ENCODE measurements around the gene SLFN11. TPM values are rescaled to one million over a fixed set of nuclear protein-coding genes. Genes with fewer than 3 reads are reported as not detected.

SLFN11 gene
- total RNA-seq, 2 experiments from 2014 or later = 95.8 to 106 TPM

GRCh38 chr17:35345445-35345925 lies 27.9 kb downstream of the SLFN11 start:
- Mint-ChIP-seq H3K4me1 (ENCODE audit: low read depth) (peaks cover 43% of the 10 kb centered on the region), H3K36me3 (ENCODE audit: low read depth) (peaks cover 9% of the 10 kb centered on the region), H3K4me3 (peak overlapping the region; percentile 75), H3K27me3 (peaks cover 2% of the 10 kb centered on the region), H3K27ac (peak overlapping the region; percentile 74), H3K9me3 (peaks cover 7% of the 10 kb centered on the region)
- intact Hi-C loops (cut with micrococcal nuclease) = loop anchor here (10.0 kb wide), 1 partner anchor 189 kb away; the partner anchor contains the start of gene SLFN12L
- ATAC-seq (no peak), DNase-seq (no peak)
- ChIA-PET POLR2A (interaction anchor here (1.4 kb wide), 1 partner anchor 28 kb away, joined by 6 read pairs; the partner anchor contains the start of gene SLFN11), CTCF (interaction anchor here (0.6 to 1.2 kb wide), 2 partner anchors 32 to 33 kb away, joined by 3 read pairs; no protein-coding TSS in a partner anchor)
- TF ChIP-seq CTCF (IDR thresholded peaks at IDR 0.05) = no peak

- H3K36me3 Mint-ChIP-seq (ENCODE audit: low read depth) = peaks cover 6% of the 10 kb centered on the region
- H3K4me1 Mint-ChIP-seq (ENCODE audit: low read depth) = peaks cover 43% of the 10 kb centered on the region
- ChIA-PET POLR2A (no interaction called here), CTCF (no interaction called here)
- peaks cover 2% of the 10 kb centered on the region for H3K27me3 Mint-ChIP-seq
- H3K4me3 Mint-ChIP-seq = no peak overlapping the region
- ATAC-seq (no peak), DNase-seq (no peak)
- no peak for TF ChIP-seq CTCF (IDR thresholded peaks at IDR 0.05)
- peaks cover 7% of the 10 kb centered on the region for H3K9me3 Mint-ChIP-seq
- H3K27ac Mint-ChIP-seq = no peak overlapping the region
- intact Hi-C loops (cut with micrococcal nuclease) = loop anchor here (10.0 kb wide), 1 partner anchor 191 kb away; the partner anchor contains the start of gene SLFN12L
These were observed 29.2 kb downstream of the SLFN11 start for GRCh38 chr17:35344262-35344661.

- no peak overlapping the region for H3K27ac Mint-ChIP-seq
- H3K4me1 Mint-ChIP-seq (ENCODE audit: low read depth) = peaks cover 37% of the 10 kb centered on the region
- peaks cover 2% of the 10 kb centered on the region for H3K27me3 Mint-ChIP-seq
- no peak overlapping the region for H3K4me3 Mint-ChIP-seq
- ATAC-seq (no peak), DNase-seq (no peak)
- peaks cover 2% of the 10 kb centered on the region for H3K36me3 Mint-ChIP-seq (ENCODE audit: low read depth)
- ChIA-PET CTCF (interaction anchor here (1.0 kb wide), 2 partner anchors 20 to 30 kb away, joined by 3 to 4 read pairs; no protein-coding TSS in a partner anchor), POLR2A (interaction anchor here (1.1 kb wide), 2 partner anchors 18 to 31 kb away, joined by 3 to 4 read pairs; partner anchors contain the start of gene SLFN11)
- no peak for TF ChIP-seq CTCF (IDR thresholded peaks at IDR 0.05)
- H3K9me3 Mint-ChIP-seq = peaks cover 7% of the 10 kb centered on the region
- intact Hi-C loops (cut with micrococcal nuclease) = loop anchor here (10.0 kb wide), 1 partner anchor 193 kb away; the partner anchor contains the start of gene SLFN12L
These were observed 31.1 kb downstream of the SLFN11 start for GRCh38 chr17:35342276-35342675.

- peaks cover 7% of the 10 kb centered on the region for H3K9me3 Mint-ChIP-seq
- intact Hi-C loops (cut with micrococcal nuclease) = loop anchor here (10.0 kb wide), 1 partner anchor 193 kb away; the partner anchor contains the start of gene SLFN12L
- POLR2A ChIA-PET = interaction anchor here (1.1 kb wide), 2 partner anchors 19 to 32 kb away, joined by 3 to 4 read pairs; partner anchors contain the start of gene SLFN11
- CTCF ChIA-PET = no interaction called here
- peaks cover 2% of the 10 kb centered on the region for H3K27me3 Mint-ChIP-seq
- DNase-seq = peak; percentile 48
- TF ChIP-seq CTCF (IDR thresholded peaks at IDR 0.05) = no peak
- ATAC-seq = no peak
- peaks cover 34% of the 10 kb centered on the region for H3K4me1 Mint-ChIP-seq (ENCODE audit: low read depth)
- peaks cover 2% of the 10 kb centered on the region for H3K36me3 Mint-ChIP-seq (ENCODE audit: low read depth)
- no peak overlapping the region for H3K4me3 Mint-ChIP-seq
- H3K27ac Mint-ChIP-seq = no peak overlapping the region
These were observed 31.9 kb downstream of the SLFN11 start for GRCh38 chr17:35341411-35341992.

GRCh38 chr17:35338230-35338629 lies 35.2 kb downstream of the SLFN11 start:
- ChIA-PET POLR2A (no interaction called here), CTCF (interaction anchor here (0.6 to 1.1 kb wide), 2 partner anchors 26 to 88 kb away, joined by 3 to 4 read pairs; no protein-coding TSS in a partner anchor)
- no peak for TF ChIP-seq CTCF (IDR thresholded peaks at IDR 0.05)
- Mint-ChIP-seq H3K4me3 (no peak overlapping the region), H3K27me3 (no peaks in the 10 kb centered on the region), H3K4me1 (ENCODE audit: low read depth) (peaks cover 23% of the 10 kb centered on the region), H3K27ac (no peak overlapping the region), H3K36me3 (ENCODE audit: low read depth) (peaks cover 2% of the 10 kb centered on the region), H3K9me3 (peaks cover 5% of the 10 kb centered on the region)
- ATAC-seq = no peak
- no peak for DNase-seq
- intact Hi-C loops (cut with micrococcal nuclease) = no loop called here
